ENCODE measurements around the gene TRDMT1.

TRDMT1 gene

DNA sequence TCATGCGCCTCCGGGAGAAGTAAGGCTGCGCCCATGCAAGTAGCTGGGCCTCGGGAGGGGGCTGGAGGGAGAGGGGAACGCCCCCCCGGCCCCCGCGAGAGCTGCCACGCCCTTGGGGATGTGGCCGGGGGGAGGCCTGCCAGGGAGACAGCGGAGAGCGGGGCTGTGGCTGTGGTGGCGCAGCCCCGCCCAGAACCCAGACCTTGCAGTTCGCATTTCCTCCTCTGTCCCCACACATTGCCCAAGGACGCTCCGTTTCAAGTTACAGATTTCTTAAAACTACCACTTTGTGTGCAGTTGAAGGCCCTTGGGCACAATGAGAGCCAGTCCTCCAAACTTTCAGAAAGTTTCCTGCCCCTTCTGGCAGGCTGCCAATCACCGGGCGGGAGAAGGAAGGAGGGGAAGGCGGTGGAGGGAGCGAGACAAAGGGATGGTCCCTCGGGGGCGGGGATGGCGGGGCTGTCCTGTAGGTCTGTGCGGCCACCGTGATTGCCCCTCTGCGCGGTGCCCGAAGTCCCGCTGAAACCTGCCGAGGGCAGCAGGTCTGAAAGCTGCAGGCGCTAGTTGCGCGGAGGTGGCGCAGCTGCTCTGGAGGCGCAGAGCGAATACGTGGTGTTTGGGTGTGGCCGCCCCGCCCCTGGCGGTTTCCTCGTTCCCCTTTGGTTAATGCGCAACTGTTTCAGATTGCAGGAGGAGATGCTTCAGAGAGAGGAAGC, 28.7 kb upstream of the TRDMT1 start:
- DNase-seq: no peak

DNA sequence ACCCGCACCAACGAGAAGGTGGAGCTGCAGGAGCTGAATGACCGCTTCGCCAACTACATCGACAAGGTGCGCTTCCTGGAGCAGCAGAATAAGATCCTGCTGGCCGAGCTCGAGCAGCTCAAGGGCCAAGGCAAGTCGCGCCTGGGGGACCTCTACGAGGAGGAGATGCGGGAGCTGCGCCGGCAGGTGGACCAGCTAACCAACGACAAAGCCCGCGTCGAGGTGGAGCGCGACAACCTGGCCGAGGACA, 28.2 kb upstream of the TRDMT1 start:
- no peak for DNase-seq

DNA sequence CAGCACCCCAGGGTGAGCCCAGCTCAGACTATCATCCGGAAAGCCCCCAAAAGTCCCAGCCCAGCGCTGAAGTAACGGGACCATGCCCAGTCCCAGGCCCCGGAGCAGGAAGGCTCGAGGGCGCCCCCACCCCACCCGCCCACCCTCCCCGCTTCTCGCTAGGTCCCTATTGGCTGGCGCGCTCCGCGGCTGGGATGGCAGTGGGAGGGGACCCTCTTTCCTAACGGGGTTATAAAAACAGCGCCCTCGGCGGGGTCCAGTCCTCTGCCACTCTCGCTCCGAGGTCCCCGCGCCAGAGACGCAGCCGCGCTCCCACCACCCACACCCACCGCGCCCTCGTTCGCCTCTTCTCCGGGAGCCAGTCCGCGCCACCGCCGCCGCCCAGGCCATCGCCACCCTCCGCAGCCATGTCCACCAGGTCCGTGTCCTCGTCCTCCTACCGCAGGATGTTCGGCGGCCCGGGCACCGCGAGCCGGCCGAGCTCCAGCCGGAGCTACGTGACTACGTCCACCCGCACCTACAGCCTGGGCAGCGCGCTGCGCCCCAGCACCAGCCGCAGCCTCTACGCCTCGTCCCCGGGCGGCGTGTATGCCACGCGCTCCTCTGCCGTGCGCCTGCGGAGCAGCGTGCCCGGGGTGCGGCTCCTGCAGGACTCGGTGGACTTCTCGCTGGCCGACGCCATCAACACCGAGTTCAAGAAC, 27.7 kb upstream of the TRDMT1 start:
- no peak for DNase-seq

DNA sequence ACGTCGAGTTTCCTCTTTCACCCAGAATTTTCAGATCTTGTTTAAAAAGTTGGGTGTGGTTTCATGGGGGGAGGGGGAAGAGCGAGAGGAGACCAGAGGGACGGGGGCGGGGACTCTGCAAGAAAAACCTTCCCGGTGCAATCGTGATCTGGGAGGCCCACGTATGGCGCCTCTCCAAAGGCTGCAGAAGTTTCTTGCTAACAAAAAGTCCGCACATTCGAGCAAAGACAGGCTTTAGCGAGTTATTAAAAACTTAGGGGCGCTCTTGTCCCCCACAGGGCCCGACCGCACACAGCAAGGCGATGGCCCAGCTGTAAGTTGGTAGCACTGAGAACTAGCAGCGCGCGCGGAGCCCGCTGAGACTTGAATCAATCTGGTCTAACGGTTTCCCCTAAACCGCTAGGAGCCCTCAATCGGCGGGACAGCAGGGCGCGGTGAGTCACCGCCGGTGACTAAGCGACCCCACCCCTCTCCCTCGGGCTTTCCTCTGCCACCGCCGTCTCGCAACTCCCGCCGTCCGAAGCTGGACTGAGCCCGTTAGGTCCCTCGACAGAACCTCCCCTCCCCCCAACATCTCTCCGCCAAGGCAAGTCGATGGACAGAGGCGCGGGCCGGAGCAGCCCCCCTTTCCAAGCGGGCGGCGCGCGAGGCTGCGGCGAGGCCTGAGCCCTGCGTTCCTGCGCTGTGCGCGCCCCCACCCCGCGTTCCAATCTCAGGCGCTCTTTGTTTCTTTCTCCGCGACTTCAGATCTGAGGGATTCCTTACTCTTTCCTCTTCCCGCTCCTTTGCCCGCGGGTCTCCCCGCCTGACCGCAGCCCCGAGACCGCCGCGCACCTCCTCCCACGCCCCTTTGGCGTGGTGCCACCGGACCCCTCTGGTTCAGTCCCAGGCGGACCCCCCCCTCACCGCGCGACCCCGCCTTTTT, 26.9 kb upstream of the TRDMT1 start, which contains the start of gene VIM:
TSS of gene VIM (plus strand) at position 151 of the 925 bp plus-strand sequence. CDS start 1,182 bp downstream, outside the sequence.
- no peak for DNase-seq

DNA sequence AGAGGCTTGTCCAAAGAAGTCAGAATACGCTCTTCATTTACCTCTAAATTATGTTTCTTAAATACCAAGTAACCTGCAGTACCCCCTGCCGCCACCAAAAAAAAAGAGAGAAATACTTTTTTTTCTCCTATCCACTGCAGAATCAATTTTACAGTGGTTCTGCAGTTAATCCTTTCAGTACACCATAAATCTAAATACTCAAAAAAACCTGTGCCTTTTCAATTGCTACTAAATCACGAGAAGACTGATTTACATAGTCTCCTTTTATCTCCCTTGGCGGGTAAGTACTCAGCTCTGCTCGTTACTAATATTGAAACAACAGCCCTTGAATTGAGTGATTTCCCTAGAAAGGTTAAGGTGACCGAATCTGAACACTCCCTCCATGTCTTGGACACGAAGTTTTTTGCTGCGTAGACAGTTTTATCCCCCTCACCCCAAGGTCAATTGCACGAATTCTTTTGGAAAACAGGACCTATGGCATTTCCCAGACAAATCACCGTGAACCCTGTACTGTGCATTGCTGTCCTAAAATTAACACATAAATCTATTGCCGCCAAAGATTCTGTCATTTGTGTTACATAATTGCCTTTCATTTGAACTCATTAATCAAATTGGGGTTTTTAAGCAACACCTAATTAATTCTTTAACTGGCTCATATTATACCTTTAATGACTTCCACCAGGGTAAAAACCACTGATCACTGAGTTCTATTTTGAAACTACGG, 26.1 kb upstream of the TRDMT1 start:
- DNase-seq: no peak

DNA sequence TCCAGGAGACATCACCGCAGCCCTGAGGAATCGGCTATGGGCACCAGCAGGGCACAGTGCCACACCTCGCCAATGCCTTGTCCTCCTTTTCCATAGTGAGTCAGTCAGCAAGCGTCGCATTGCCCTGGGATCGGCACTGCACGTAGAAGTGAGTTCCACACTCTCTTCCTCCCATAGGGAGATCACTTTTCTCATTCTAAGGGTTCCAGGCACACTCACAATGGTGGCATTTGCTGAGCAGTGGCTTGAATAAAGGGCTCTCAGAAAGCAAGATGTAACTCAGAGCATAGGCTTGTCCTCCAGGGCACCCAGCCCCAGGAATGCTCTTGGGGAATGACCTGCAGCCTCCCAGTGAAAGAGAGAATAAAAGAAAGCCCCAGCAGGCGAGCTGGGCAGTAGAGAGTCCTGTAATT, 25.4 kb upstream of the TRDMT1 start:
- no peak for DNase-seq

DNA sequence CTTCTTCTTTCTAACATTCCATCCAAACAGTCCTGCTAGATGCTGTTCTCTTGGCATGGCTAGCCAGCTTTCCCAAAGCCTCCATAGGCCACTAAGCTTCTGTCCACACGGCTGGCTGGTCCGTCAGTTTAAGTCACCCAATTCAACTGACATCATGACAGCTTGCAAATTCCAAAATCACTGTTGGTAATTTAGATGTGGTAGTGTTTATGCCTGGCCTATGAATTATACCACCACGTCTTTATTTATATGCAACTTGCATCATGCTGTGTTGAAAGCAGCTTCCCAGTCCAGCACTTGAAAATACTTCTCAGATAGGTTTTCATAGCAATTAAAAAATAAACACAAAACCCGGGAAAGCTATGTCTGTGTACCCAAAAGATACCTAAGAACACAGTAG, 24.3 kb upstream of the TRDMT1 start:
- no peak for DNase-seq

DNA sequence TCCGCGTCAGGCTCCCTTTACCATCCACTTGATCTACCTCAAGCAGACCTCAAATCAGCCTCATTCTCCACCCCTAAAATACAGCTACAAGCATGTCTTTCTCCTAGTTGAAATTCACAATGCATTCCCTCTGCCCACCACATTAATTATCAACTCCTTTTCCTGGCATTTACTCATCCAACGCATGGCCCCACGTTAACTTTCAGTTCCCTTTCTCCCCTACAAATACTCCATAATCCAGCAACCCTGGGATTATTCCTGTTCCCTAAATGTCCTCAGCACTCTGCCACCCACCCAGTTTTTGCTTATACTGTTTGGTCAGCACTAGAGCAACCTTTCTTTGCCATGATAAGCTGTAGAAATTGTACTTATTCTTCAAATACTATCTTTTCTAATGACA, 20.9 kb upstream of the TRDMT1 start:
- DNase-seq: no peak

DNA sequence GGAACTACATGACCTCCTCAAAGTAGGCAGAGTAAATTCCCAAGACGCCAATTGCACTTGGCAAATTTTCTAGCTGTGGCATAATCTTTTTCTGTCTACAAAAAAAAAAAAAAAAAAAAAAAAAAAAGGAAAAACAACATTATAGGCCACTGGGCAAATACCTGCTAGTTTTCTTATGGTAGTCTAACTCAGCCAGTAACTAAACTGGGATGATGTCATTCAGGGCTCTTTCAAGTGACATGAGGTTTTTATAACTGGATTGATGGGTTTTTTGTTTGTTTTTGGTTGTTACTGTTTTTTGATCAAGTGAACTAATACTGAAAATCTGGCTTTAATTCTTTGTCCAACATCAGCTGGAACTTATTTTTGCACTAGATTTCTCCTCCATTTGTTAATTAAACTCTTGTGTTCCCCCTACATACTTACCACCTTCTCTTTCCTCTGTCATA, 19.2 kb upstream of the TRDMT1 start:
- no peak for DNase-seq

DNA sequence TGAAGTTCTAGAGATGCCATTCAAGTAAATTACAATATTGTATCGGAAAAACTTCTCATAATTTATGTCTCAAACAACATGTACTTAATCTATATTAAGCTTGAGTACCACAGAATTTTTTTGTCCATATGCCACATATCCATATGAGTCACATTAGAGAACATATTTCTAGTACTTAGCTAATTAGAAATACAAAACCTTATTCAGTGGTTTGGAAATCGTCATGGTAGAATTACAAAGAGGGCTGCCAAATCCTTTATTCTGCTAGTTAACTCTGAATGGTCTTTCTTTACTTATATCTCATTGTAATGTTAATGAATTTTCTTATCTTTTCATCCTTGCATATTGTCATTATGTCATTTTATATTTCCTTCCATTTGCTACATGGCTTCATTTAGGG, 17.6 kb upstream of the TRDMT1 start:
- DNase-seq: no peak

DNA sequence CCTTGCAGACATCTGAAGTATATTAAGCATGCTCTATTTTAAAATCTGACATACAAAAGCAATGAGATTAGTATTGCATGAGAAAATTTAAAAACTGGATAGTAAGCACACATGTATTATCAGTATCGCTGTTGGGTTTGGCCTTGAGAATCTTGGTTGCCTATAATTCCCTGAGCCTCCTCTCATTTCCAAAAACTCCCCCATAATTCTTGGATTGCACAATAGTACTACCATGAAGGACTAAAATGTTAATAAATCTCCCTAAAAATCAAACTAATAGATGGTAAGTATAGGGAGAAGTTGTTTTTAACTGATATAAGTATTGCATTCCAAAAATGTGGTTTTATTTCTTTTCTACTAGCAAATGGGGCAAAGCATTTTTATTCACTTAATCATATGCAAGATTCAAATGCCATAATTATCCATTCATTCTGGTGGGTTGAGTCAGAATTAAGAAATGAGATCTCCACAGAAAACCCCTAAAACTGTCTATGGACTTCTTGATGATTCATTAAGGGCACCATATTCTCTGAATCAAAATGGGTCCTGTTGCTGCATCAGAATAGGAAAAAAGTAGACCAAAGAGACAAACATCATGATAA, 16.3 kb upstream of the TRDMT1 start:
- no peak for DNase-seq

DNA sequence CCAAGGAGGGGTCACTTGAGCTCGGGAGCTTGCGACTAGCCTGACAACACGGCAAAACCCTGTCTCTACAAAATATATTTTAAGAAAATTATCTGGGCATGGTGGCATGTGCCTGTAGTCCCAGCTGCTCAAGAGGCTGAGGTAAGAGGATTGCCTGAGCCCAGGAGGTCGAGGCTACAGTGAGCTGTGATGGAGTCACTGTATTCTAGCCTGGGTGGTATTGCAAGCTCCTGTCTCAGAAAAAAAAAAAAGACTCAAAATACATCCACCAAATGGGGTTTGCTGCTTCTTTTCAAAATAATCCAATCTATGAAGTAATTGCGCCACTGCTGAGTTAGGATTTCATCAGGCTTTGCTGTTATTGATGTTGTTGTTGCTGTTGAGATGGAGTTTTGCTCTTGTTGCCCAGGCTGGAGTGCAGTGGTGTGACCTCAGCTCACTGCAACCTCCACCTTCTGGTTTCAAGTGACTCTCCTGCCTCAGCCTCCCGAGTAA, 15.5 kb upstream of the TRDMT1 start:
- no peak for DNase-seq

DNA sequence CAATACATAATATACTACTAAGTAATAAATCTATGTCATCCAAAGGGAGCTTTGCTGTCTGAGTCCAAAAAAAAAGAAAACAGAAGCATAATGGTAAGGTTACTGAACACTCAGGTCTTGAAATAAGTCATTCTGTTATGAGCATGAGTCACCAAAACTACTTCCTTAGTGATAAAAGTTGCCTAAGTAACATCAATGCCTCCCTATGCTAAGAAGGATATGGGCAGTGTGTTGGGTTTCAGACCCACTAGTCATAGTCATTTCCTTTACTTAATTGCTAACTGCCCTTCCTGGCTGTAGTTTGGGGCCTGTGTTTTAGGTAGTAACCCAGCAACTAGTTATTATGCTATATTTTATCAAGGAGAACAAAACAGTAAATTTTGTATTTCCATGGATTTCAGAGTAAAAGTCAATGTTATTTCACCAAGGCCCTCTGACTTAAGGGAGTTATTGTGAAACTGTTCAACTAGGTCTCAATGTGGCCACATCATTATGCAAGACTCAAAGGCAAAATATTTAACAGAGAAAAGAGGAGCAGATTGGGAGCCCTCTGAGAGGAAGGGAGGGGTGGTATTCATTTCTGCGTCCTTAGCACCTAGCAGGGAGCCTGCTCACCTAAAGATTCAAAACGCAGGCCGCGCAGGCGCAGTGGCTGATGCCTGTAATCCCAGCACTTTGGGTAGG, 14.9 kb upstream of the TRDMT1 start:
- DNase-seq: no peak

DNA sequence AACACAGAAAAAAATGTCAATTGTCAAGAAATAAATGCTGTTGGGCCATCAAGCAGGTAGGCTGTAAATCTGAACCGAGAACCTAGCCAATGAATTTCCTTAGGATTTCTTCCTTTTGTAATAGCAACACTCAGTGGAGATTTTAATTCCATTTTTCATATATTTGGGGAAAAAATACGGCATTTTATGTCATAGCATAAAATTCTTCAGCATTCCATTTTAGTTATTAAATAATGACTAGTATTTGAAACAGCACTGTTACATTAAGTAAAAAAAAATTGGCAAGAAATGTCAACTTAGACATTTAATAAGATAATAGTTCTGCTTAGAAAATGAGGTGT, 14.3 kb upstream of the TRDMT1 start:
- DNase-seq: no peak

DNA sequence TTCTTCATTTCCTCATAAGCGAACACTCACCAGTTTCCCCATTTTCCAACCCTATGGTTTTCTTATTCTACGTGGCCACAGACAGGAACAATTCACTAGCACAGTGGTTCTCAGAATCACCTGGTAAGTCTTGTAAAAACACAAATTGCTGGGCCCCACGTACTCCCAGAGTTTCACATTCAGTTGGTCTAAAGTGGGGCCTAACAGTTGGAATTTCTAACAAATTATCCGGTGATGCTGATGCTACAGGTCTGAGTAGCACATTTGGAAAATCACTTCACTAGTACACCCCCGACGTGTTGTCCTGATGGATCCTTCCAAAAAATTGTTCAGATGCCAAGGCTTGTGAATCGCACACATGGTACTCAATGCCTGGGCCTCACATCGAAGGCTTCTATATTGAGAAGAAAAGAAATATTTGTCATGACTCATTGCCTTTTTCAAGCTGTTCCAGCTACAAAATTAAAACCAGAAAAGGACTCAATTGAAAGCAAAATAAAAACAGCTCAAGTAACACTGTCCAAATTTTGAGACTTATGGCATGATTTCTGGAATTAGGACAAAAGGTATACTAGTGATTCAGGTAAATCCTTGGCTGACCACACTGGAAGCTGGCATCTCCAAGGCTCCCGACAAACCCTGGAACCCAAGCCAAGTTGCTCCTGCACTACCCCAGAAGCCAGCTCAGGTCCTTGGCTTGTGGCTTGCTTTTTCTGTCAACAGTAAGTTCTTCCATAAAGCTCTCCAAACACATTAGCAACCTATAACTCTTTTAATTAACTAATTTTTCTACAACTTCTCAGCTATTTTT, 13.7 kb upstream of the TRDMT1 start:
- no peak for DNase-seq

DNA sequence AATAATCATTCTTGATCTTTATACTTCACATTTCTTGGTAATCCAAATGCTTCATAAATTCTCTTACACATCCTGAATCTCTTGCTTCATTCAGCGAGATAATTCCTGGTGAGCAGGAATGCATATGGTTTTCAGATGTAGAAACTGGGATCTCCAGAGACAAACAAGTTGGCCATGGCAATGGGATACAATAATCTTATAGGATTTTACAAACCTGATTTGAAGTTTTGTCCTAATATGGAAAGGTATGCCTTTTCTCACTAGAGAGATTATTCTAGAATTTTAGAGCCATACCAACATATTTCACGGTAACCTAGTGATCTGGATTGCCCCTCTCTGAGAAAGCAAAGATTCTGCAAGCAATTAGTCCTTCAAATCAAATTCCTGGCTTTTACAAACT, 13.1 kb upstream of the TRDMT1 start:
- DNase-seq: no peak

DNA sequence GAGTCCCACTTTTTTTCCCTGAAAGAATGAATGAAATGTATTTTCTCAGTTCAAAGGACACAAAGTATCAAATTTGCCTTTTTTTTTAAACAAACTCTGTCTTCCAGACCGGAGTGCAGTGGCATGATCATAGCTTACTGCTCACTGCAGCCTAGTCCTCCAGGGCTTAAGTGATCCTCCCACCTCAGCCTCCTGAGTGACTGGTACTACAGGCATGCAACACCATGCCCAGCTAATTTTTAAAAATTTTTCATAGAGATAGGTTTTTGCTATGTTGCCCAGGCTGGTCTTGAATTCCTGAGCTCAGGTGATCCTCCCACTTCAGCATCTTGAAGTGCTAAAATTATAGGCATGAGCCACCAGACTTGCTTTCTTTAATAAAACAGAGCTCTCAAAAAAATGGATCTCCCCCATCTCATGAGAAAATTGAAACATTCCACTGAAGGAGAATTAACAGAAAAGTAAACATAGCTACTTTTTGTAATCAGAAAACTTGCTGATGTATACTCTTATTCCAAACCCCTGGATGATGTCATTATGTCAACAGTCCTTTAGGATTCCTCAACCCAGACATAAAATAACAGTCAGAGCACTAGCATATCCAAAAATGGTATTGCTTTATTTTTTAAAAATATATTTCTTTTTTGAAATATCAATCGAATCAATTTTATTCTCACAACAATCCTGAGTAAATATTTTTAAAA, 12.3 kb upstream of the TRDMT1 start:
- DNase-seq: no peak

DNA sequence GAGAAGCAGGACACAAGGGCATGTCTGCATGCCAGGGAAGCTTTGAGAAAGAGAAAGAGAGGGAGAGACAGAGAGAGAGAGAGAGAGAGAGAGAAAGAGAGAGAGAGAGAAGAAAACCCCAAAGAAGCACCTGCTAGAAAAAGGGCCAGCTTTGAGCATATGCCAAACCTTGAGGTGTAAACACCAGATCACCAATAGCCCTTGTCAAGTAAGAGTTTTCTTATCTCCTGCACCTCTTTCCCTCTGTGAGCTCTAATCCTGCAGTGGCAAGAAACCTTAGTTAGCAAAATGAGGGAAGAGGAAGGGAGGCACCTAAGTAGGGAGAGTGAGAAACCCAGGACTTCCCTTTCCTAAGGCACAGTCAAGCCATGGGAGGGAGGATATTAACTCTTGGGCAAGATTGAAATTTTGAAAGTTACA, 11.3 kb upstream of the TRDMT1 start:
- no peak for DNase-seq

DNA sequence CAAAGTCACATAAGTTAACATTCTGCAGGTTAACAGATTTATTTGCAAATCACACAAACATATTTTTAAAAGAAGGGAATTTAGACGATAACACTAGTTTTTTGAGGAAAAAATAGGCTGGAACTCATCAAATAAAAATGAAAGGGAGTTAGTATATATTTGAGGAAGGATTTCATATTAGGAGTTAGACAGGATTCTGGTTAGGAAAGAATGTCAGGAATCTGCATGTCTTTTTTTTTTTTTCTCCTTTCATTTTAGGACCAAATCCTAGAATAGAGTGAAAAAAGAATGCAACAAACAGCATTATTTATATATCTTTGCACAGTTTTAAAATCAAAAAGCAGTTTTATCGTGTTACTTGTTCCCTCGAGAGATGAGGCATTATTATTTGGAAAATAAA, 8.9 kb upstream of the TRDMT1 start:
- no peak for DNase-seq

DNA sequence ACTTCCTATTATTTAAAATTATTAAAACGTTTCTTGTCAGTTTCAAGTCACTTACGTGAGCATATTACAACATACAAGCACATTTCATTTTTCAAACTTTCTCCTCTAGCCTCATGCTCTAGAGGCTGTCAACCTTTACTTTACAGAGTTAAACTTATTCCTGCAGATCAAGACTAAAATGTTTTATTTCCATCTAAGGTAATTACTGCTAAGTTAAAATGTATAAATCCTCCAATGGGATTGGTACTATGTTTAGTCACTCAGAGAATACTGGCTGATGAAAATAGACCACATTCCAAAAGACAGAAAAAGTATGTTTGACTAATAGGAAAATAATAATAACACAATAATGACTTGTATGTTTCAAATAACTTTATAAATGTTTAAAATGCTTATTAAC, 8.4 kb upstream of the TRDMT1 start:
- no peak for DNase-seq
